HuH-7.5 (cell line): ENCODE measurements around the gene DGCR2.
"Not testable (repeated sequence)": the region's sequence is repeated elsewhere in the genome, so short reads cannot be mapped to it uniquely, and the experiment has no call there.

ENCODE experiments used
- DNase-seq: peaks from one replicate; pipeline ENCODE4 v3.0.0; 2011; ENCODE audit warnings: low spot score

Gene DGCR2

DNA sequence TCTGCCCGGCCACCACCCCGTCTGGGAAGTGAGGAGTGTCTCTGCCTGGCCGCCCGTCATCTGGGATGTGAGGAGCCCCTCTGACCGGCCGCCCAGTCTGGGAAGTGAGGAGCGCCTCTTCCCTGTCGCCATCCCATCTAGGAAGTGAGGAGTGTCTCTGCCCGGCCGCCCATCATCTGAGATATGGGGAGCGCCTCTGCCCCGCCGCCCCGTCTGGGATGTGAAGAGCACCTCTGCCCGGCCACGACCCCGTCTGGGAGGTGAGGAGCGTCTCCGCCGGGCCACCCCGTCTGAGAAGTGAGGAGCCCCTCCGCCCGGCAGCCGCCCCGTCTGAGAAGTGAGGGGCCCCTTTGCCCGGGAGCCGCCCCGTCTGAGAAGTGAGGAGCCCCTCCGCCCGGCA lies 38.1 kb downstream of the DGCR2 start:
- not testable (repeated sequence) for DNase-seq

DNA sequence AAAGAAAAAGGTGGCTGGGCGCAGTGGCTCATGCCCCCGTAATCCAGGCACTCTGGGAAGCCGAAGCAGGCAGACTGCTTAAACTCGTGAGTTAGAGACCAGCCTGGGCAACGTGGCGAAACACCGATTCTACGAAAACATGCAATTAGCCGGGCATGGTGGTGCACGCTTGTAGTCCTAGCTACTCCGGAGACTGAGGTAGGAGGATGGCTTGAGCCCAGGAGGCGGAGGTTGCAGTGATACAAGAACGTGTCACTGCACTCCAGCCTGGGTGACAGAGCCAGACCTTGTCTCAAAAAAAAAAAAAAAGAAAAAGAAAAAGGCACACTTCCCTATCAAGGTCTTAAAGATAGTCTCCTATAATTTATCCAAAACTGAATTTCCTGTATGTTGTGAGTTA lies 39.4 kb downstream of the DGCR2 start:
- no peak for DNase-seq

DNA sequence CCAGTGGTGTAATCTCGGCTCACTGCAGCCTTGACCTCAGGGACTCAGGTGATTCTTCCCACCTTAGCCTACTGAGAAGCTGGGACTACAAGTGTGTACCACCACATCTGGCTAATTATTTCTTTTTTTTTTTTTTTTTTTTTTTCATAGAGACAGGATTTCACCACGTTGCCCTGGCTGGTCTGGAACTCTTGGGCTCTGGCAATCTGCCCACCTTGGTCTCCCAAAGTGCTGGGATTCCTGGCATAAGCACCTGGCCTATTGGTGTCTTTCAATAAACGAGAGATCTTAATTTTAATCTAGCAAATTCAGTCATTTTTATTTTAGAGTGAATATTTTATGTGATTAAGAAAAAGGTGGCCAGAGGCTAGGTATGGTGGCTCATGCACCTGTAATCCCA lies 40.1 kb downstream of the DGCR2 start:
- DNase-seq, result no peak

GRCh38 chr22:19081351-19081750 lies 40.9 kb downstream of the DGCR2 start:
- DNase-seq, result no peak

- no peak for DNase-seq
Measured at GRCh38 chr22:19080853-19081252, 41.4 kb downstream of the DGCR2 start.

GRCh38 chr22:19079691-19080090 lies 42.5 kb downstream of the DGCR2 start:
- no peak for DNase-seq

- no peak for DNase-seq
Measured at GRCh38 chr22:19075404-19075803, 46.8 kb downstream of the DGCR2 start.

GRCh38 chr22:19072853-19073252 lies 49.4 kb downstream of the DGCR2 start:
- not testable (repeated sequence) for DNase-seq

GRCh38 chr22:19070397-19071169 lies 51.6 kb downstream of the DGCR2 start:
- DNase-seq, result no peak

- DNase-seq, result no peak
Measured at GRCh38 chr22:19069451-19069850, 52.8 kb downstream of the DGCR2 start.

GRCh38 chr22:19068784-19069271 lies 53.4 kb downstream of the DGCR2 start:
- no peak for DNase-seq

DNA sequence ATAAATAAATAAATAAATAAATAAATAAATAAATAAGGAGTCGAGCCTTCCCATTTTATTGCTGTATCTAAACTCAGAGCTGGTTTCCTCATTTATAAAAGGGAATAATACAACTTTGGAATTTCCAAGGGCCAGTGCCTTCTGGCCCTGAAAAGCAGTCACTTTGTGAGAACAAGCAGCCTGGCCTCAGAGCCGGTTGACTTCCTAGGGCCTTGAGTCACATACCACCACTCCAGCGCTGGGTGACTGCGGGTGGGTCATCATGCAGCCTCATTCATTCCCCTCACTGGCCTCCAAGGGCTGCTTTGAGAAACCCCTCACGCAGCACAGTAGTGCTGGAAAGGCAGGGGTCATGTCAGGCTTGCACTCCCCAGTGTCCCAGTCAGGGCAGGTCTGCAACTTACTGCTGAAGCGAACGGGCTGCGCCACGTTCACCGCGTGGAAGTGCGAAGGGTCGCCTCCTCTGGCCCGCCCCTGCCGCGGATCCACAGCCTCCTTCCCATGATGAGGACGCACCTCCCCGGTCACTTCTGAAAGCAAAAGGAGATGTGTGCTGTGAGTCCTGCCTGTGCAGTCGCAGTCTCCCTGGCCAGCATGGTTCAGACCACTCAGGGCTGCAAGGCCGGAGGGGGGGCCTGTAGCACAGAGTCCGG lies 54.4 kb downstream of the DGCR2 start:
- DNase-seq, result no peak

- DNase-seq, result no peak
Measured at GRCh38 chr22:19066531-19067271, 55.5 kb downstream of the DGCR2 start.

DNA sequence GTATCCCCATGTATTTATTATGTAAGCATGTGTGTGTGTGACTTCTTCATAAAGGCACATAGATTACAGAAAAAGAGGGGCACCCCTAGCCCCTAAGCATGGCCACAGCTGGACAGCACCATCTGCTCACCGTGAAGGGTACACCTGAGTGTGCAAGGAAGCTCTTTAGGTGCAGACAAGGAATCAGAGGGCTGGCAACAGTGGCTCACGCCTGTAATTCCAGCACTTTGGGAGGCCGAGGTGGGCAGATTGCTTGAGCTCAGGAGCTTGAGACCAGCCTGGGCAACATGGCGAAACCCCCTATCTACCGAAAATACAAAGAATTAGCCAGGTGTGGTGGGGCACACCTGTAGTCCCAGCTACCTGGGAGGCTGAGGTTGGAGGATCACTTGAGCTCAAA lies 56.3 kb downstream of the DGCR2 start:
- no peak for DNase-seq

DNA sequence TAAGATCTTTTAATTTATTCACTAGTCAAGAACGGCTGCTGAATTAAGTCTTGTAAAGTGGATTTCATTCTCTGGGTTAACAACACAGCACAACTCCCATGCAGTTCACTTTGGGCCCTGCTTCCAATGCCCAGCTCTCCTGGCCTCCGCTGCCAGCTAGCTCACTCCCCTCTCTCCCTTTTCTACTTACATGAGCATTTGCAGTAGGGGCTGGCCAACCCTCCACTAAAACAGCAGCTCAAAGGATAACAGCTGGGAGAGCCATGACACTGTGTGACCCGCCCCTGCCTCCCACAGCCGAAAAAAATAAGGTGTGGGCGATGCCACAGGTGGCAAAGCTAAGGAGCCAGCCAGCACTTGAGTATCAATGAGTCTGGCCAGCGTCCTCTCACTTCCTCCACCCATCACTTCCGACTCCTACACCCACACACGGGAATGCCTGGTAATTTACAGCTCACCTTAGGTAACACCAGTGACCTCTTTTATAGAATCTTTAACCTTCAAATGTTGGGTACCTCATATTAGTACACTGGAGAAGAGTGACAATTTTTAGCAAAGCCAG lies 56.8 kb downstream of the DGCR2 start:
- no peak for DNase-seq

- no peak for DNase-seq
Measured at GRCh38 chr22:19064354-19065054, 57.7 kb downstream of the DGCR2 start.

DNA sequence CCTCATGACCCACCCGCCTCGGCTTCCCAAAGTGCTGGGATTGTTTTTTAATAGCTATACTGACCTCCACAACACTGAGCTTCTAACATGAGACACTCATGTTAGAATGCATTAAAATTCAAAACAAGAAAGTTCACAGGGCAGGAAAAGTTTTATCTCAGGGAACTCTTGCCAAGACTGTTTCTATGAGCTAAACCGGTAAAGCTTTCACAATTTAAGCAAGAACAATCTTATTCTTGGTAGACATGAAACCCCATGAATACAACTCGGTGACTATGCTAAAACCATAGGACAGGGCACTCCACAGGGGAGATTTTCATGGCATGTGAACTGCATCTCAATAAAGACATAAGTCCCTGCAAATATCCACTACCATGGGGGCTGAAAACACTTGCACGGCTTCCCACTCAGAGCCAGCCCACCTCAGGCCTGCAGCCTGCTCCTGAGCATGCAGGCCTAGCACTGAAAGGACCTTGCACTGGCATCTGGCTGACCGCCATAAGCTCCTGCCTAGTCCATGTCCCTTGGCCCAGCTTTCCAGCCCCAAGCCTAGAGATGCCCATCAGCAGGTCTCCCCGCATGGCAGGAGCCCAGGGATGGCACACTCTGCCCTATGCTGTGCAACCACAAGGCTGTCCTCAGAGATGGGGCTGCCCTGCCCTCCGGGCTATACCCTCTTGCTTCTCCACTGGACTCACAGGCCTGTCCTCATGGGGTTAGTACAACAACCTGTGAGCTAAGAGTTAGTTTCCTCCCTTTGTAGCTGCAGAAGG lies 58.4 kb downstream of the DGCR2 start:
- no peak for DNase-seq

- DNase-seq, result no peak
Measured at GRCh38 chr22:19062943-19063308, 59.3 kb downstream of the DGCR2 start.

- DNase-seq, result no peak
Measured at GRCh38 chr22:19062139-19062942, 59.9 kb downstream of the DGCR2 start.

- no peak for DNase-seq
Measured at GRCh38 chr22:19061471-19062138, 60.6 kb downstream of the DGCR2 start.
